Left ventricle myocardium inferior (tissue), 1 donor: Measurements from ENCODE around the gene SLF1. TPM values are rescaled to one million over a fixed set of nuclear protein-coding genes. Genes with fewer than 3 reads are reported as not detected.

ENCODE experiments used
- DNase-seq: peaks from one replicate; pipeline ENCODE4 v3.0.0-alpha.2; 2020
- H3K27ac ChIP-seq: fragments of 200-600 bp; replicated peaks from 2 replicates; pipeline ENCODE4 v1.8.0; 2021
- H3K27me3 ChIP-seq: fragments of 200-600 bp; 2 replicates; pipeline ENCODE4 v1.8.0; 2021; ENCODE audit warnings: low read depth
- H3K36me3 ChIP-seq: fragments of 200-600 bp; 2 replicates; pipeline ENCODE4 v1.8.0; 2021
- H3K4me1 ChIP-seq: fragments of 200-600 bp; 2 replicates; pipeline ENCODE4 v1.8.0; 2021
- H3K4me3 ChIP-seq: fragments of 200-600 bp; 2 replicates; pipeline ENCODE4 v1.8.0; 2021; ENCODE audit warnings: mild to moderate bottlenecking, moderate library complexity
- H3K9me3 ChIP-seq: fragments of 200-600 bp; replicated peaks from 2 replicates; pipeline ENCODE4 v1.8.0; 2021
- CTCF ChIP-seq: fragments of 200-600 bp; IDR thresholded peaks from 2 replicates; pipeline ENCODE4 v1.8.0; 2021; ENCODE audit warnings: antibody characterized with exemption, mild to moderate bottlenecking, borderline replicate concordance
- intact Hi-C: fragments of 100-400 bp; cut with micrococcal nuclease; formaldehyde crosslinking; loops from one replicate; pipeline ENCODE4 v1.11.0; 2022
- total RNA-seq: library from RNA; stranded (reverse); fragmentation: NEBNext Ultra II Directional; extraction: Animal tissue kit (Norgen Biotek cat#: 25700); gene quantifications from one replicate; pipeline ENCODE4 v1.2.1, GENCODE V29; 2021
- donor health status: DM: no; HTN: yes; CAD: no; lungs with severe emphysema.

The SLF1 gene
- total RNA-seq, 1 donor from 2014 or later: 7.1 TPM

GRCh38 chr5:94640176-94640575 lies 21.7 kb downstream of the SLF1 start:
- intact Hi-C loops: no loop called here
- H3K27me3 ChIP-seq: no peaks in the 10 kb centered on the region
- TF ChIP-seq CTCF: no peak

GRCh38 chr5:94645053-94645452 lies 26.6 kb downstream of the SLF1 start:
- H3K36me3 ChIP-seq: peaks cover 7% of the 10 kb centered on the region
- no peak for TF ChIP-seq CTCF
- intact Hi-C loops: no loop called here

More at GRCh38 chr5:94640176-94640575, 21.7 kb downstream of the SLF1 start:
- no peaks in the 10 kb centered on the region for H3K4me1 ChIP-seq
- peaks cover 47% of the 10 kb centered on the region for H3K9me3 ChIP-seq
- H3K27ac ChIP-seq: no peak overlapping the region
- no peak for DNase-seq
- peaks cover 48% of the 10 kb centered on the region for H3K36me3 ChIP-seq
- no peak overlapping the region for H3K4me3 ChIP-seq

GRCh38 chr5:94646758-94647157 lies 28.3 kb downstream of the SLF1 start:
- intact Hi-C loops: no loop called here
- no peak overlapping the region for H3K4me3 ChIP-seq
- peaks cover 4% of the 10 kb centered on the region for H3K36me3 ChIP-seq
- no peak overlapping the region for H3K27ac ChIP-seq
- no peak for DNase-seq
- no peak for TF ChIP-seq CTCF
- no peaks in the 10 kb centered on the region for H3K27me3 ChIP-seq
- no peaks in the 10 kb centered on the region for H3K4me1 ChIP-seq
- H3K9me3 ChIP-seq: no peaks in the 10 kb centered on the region

More at GRCh38 chr5:94645053-94645452, 26.6 kb downstream of the SLF1 start:
- H3K27ac ChIP-seq: no peak overlapping the region
- H3K9me3 ChIP-seq: peaks cover 9% of the 10 kb centered on the region
- H3K27me3 ChIP-seq: no peaks in the 10 kb centered on the region
- H3K4me3 ChIP-seq: no peak overlapping the region
- no peaks in the 10 kb centered on the region for H3K4me1 ChIP-seq
- no peak for DNase-seq

- DNase-seq: no peak
- H3K27ac ChIP-seq: no peak overlapping the region
- no peaks in the 10 kb centered on the region for H3K4me1 ChIP-seq
- H3K27me3 ChIP-seq: no peaks in the 10 kb centered on the region
- intact Hi-C loops: no loop called here
- H3K4me3 ChIP-seq: no peak overlapping the region
- H3K9me3 ChIP-seq: peaks cover 12% of the 10 kb centered on the region
- TF ChIP-seq CTCF: no peak
- H3K36me3 ChIP-seq: peaks cover 31% of the 10 kb centered on the region
Measured at GRCh38 chr5:94649874-94650273, 31.4 kb downstream of the SLF1 start.

GRCh38 chr5:94658272-94658671 lies 39.8 kb downstream of the SLF1 start:
- peaks cover 63% of the 10 kb centered on the region for H3K36me3 ChIP-seq
- no peak overlapping the region for H3K27ac ChIP-seq
- DNase-seq: no peak
- intact Hi-C loops: no loop called here
- H3K27me3 ChIP-seq: no peaks in the 10 kb centered on the region
- H3K4me1 ChIP-seq: no peaks in the 10 kb centered on the region
- no peak for TF ChIP-seq CTCF
- no peak overlapping the region for H3K4me3 ChIP-seq
- peaks cover 52% of the 10 kb centered on the region for H3K9me3 ChIP-seq

GRCh38 chr5:94660506-94660905 lies 42.0 kb downstream of the SLF1 start:
- H3K36me3 ChIP-seq: peaks cover 56% of the 10 kb centered on the region

More at GRCh38 chr5:94660506-94660905, 42.0 kb downstream of the SLF1 start:
- Histone ChIP-seq H3K27me3 (no peaks in the 10 kb centered on the region), H3K4me1 (no peaks in the 10 kb centered on the region), H3K4me3 (no peak overlapping the region), H3K9me3 (peaks cover 35% of the 10 kb centered on the region), H3K27ac (no peak overlapping the region)
- TF ChIP-seq CTCF: no peak
- intact Hi-C loops: no loop called here
- DNase-seq: no peak
